GM20431 (cell line): Measurements from ENCODE around the gene PRKCQ.

Experiments used
- in situ Hi-C: fragments of 300-500 bp; cut with MseI, MboI; formaldehyde crosslinking; loops from one replicate; pipeline ENCODE4 v1.15.0; 2020; ENCODE audit warnings: low sequenced_read_pairs; ENCODE audit not compliant: unreplicated experiment

The PRKCQ gene

DNA sequence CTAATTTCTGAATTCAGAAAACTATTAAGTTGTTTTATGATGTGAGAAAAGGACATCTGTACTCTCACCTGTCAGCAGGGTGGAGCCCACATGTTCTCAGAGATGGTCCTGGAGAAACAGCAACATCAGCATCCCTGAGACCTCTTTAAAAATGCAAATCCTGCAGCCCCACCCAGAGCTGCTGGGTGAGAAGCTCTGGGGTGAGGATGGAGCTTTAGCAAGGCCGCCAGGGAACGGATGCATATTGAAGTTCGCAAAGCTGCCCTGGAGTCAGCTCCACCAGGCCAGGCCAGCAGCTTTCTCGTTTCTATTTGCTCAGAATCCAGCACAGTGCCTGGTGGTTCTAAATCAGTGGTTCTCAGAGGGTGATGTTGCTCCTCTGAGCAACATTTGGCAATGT, 49.1 kb downstream of the PRKCQ start:
- in situ Hi-C loops, result no loop called here

DNA sequence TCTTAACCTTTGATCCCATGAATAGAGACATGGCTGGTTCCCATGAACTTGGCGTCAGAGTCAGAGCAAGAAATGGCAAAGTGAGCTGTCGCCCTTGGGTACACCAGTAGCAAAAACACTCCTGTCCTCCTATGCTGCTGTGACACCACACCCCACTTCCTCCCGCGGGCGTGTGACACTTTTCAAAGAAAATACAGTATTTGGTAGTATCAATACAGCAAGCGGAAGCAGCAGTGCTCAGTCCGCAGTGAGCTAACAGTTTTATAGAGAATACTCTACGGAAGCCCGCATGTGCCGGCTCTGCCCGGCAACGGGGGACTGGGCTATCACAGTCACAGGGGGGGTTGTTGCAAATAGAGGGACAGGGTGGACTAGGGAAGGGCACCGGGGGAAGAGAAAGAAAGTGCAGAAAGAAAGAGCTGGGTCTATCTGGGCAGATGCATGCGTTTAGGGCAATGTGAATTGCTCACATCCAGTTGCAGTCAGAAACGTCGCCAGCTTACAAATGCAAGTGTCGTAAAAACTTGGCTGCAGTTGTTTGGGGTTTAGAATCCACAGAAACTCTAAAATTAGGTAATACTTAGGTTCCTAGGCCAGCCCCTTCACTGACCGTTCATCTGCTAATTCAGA, 49.8 kb downstream of the PRKCQ start:
- in situ Hi-C loops, result no loop called here

DNA sequence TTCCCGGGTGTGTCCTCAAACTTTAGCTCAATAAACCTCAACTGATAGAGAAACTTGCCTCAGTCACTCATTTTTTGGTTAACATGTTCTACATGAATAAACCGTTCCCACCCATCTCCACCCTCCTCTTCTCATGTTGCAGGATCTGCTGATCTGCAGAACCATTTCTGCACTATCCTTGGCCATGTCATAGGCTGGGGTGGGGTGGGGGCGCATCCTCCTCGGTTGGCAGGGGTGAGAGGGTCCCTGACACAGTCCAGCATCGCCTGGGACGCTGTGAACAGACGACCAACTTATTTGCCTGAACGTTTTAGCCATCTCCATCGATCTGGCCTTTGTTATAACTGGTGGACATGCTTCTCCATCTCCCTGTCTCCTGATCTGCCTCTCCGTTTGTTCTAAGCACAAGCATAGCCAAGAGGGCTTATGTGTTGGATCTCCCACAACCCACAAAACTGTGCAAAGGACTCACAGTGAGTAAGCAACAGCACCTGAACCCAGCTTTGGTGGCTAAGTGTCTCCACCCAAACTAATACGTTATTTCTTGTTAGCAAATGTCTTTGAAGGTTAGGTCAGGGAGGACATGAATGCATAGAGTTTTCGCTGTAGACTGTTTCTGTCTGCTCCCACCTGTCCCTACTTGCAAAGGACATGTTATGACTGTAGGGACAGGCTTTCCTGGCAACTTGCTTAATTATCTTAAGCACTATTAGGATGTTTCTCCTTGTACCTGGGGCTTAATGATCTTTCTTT, 51.7 kb downstream of the PRKCQ start:
- in situ Hi-C loops, result no loop called here

DNA sequence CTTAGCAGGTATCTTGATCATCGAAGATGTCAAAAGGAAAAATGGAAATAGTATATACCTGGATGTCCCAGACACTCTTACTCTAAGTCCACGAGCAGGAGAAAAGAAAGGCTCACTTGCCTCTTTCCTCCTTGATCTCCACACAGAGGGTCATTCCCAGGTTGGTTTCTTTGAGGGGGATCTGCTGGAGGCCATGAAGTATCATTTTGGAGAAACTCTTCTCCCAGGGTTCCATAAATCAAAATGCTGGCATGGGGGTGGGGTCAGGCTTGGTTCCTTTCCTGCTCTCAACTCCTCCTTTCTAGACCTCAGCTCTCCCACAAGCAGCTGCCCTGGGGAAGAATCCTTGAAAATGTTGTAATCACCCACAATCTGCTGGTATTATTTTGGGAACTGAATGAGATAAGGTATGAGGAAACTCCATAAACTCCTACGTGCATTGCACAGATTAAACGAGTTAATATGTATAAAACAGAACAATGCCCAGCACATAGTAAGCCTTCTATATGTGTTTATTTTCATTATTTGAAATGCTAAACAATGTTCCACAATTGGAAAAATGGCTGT, 54.4 kb downstream of the PRKCQ start:
- in situ Hi-C loops, result no loop called here

DNA sequence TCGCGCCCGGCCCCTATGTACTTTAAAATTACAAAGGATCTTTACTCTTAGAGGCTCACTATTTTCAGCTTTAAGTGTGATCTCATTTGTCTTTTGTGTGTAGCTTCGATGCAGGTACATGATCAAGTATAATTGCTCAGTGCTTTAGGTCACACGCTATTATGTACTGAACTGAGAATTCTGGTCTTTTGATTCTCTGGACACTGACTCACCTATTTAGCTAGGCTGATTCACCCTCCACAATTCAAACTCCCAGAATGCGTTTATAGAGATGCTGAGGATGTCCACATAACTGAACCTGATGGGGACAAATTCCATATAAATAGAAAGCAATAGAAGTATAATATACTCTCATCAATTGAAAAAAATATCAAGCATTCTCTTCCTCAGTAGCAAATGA, 57.8 kb downstream of the PRKCQ start:
- in situ Hi-C loops, result no loop called here

DNA sequence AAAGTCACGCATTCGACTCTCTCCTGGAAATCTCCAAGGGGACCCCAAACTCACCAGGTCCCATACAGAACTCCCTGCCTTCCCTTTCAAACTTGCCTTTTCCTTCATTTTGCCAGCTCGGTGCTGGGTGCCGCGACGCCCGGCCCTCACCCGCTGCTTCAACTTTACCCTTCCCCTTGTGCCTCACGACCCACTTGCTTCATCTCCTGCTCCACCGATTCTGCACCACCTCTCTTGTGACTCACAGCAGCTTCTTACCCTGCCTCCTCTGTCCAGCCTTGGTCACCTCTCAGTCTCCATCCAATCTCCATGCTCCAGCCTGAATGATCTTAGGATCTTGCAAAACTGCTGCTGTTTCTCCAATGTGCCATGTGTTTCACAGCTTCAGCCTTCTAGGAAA, 59.9 kb downstream of the PRKCQ start:
- in situ Hi-C loops, result no loop called here

DNA sequence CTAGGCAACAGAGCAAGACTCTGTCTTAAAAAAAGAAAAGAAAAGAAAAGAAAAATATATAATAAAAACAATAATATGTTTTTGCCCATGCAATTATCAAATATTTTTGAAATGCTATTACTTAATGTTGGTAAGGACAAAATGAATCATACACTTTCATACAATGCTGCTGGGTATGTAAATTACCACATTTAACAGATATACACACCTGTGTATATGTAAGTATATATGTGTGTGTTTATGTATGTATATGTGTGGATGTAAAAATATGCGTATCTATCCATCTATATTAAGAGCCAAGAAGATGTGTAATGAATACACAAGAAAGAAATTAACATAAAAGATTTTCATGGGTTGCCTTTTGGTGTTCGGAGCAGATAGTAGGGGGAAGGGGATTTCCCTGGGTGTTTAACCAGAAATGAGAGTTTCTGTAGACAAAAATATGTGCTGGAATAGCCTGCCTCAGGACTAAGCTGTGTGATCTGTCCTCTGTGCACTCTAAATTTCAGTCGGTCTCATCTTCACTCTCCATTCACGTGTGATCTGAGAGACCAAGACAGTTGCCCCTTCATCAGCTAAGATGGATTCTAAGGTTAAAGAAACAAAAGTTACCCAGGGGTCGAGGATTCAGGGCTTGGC, 61.2 kb downstream of the PRKCQ start:
- in situ Hi-C loops, result no loop called here

DNA sequence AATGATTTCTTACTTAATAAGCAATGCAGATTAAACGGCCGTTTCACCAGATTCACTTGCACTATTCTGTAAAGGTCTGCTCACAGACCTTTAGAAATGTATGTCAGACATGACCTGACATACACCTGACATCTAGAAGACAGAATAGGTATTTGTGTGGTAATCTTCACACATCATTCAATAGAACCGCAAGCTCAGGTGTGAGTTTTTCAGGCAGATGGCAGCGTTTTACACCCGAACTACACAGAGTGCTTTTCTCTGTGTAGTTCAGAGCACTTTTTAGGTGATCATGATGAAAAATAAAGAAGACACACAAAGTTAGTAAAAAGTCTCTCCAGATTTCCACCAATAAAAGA, 63.2 kb downstream of the PRKCQ start:
- in situ Hi-C loops, result no loop called here

DNA sequence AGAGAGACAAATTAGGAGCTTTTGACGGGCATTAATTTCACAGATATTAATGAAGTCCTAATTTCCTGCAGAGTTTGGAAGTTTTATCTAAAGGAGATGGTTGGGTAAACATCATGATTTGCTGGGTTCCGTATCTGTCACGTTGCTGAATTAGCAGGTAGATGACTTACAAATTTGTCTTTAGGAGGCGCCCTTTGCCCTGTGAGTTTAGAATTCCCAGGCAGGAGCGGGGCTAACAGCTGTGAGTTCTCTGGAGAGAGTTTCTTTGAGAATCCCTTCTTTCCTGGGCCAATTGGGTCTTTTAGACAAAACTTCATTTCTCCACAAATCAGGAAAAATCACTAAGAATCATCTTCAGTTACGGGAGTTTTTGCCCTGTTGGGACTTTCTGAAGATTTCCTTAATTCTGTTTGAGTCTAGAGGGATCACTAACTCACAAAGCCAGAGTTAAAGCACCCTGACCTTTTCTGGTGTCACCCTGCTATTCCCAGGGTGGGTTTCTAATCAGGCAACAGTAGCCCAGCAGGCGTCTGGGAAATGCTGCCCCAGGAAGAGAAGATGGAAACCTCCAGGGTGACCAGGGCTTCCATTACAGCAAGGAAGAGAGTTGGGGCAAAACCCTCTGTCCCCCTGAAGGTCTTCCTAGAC, 63.7 kb downstream of the PRKCQ start:
- in situ Hi-C loops, result no loop called here

DNA sequence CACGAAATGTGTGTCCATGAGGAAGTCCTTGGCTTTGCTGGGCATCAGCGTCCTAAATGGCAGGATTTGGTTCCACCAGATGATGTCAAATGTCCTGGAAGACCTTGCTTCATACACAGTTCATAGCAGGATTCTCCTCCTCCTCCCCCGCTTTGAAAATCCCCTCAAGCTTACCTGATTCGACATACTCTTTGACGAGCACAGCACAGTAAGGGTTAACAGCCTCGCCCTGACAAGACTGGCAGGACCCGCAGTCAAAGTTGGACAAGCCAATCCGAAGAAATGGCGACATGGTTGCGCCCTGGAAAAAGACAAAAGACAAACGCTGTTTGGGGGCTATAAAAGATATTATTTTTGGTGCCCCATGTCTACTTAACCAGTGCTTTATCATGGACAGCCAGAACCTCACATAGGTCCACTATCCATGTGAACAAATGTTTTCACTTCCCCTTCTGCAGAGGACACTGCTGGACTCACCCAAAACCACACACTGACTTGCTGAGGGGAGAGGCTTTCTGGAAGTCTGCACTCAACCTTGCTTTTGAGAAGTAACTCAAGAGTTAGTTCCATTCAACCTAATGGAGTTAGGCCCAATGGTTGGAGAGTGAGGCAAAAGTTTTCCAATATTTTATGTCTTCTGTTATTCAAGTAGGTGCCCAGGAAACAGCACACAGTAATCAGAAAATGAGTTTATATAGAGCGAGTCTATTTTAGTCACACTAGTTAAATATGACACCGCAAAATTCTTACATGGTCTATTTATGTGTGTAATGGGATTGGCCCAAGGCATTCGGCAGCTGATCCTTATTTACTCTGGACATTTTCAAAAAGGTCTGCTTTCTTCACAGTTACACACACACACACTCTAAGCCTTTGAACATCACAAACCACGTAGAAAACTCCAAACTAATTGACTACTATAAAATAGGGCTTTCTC, 65.0 kb downstream of the PRKCQ start:
- in situ Hi-C loops, result no loop called here

DNA sequence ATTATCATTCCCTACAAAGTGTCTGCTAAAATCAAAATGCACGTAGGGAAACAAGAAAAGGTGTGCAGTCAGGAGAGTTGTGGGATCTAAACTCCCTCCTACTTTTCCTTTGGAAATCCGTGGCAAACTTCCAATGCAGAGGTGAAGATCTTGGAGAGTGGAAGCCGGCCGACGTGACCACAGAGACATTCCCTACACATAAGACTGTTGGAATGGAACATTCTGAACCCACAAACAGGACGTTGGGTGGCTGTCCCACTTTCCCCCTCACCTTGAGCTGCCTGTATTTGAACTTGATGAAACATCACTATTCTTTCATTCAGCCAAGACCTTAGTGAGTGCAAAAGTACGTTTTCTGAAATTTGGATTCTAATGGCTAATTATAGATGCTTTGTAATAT, 65.9 kb downstream of the PRKCQ start:
- in situ Hi-C loops, result no loop called here

DNA sequence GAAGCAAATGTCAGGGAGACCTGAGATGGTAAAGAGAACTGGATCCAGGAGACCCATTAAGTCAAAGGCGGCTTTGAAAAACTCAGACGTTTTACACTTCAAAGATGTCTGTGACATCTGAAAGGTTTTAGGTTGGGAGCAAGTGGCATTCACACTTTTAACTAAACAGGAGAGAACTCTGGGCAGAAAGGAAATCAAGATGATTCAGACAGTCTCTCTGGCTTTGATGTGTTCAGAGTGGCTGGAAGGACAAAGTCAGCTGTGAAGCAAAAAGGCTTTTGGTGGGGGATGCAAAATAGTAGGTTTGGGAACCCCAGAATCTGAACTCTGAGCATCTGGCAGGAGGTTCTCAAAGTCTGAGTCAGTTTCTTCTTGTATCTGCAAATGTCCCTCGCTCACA, 66.6 kb downstream of the PRKCQ start:
- in situ Hi-C loops, result no loop called here

DNA sequence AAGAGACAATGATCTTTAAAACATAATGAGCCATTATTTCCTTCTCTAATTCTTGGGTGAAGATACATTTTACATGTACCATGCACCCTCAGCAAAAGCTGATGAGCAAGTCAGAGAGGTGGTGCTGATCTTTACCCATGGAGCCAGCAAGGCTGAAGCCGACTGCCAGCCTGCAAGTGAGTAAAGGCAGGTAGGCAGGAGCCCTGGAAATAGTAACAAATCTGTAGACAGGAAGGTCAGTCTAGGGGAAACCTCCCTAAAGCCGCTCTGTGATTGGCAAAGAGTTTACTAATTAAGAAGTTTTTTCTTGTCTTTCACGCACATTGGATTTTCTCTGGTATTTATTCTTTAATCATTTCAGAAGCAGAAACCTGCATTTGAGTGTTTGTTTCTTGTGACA, 67.9 kb downstream of the PRKCQ start:
- in situ Hi-C loops, result no loop called here

DNA sequence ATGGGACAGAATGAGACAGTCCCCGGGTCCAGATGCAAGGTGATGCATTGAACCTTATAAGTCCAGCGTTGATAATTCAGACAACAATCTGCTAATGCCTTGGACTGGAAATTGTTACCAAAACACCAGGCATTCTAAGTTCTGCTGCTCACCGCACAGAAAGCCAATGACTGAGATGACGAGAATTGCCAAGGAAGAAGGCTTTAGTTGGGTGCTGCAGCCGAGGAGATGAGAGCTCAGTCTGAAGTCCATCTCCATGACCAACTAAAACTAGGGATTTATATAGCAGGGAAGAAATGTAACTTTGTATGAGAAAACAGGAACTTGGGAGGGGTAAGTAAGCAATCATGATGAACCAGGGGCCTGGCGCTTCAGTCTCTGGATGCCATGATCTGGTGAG, 68.7 kb downstream of the PRKCQ start:
- in situ Hi-C loops, result no loop called here

DNA sequence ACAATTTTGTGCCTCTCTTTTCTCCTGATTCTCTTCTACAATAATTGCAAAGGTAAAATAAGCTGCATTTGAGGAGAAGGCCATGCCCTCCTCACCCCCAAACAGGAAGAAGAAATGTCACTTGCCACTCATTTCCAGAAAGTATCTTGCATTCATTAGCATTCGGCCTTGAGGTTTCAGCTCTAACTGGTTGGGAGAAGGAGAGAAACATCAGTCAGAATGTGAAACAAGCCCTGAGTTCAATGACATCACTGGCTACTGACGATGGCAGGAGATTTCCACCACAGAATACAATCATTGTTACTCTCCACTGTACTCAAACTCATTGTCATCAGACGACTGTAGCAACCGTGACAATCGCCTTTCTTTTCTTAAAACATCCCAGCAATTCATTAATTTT, 72.8 kb downstream of the PRKCQ start:
- in situ Hi-C loops, result no loop called here

DNA sequence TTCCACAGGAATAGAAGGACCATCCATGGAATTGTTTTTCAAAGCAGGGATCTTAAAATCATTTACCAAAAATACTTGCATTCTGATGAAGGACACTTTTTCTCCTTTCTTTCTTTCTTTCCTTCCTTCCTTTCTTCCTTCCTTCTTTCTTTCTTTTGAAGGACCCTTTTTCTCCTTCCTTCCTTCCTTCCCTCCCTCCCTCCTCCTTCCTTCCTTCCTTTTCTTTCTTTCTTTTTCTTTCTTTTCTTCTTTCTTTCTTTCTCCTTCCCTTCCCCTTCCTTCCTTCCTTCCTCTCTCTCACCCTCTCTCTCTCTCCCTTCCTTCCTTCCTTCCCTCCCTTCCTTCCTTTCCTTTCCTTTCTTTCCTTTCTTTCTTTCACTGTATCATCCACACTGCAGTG, 74.8 kb downstream of the PRKCQ start:
- in situ Hi-C loops, result no loop called here

DNA sequence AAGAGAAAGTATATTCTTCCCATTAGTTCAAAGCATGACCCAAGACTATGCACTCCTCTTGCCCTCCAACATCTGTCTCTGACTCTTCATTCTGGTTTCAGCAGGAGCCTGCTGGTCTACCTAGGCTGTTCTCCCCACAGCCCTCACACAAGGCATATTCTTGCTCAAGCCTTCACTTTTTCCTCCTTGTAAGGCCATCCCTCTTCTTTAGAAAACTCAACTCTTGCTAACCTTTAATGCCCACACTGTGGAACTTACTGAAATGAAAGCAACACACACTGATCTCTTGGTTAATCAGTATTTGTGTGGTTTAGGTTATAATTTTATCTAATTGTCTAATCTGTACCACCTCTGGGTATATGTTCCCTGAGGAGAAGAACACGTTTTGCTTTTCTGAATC, 75.8 kb downstream of the PRKCQ start:
- in situ Hi-C loops, result no loop called here

DNA sequence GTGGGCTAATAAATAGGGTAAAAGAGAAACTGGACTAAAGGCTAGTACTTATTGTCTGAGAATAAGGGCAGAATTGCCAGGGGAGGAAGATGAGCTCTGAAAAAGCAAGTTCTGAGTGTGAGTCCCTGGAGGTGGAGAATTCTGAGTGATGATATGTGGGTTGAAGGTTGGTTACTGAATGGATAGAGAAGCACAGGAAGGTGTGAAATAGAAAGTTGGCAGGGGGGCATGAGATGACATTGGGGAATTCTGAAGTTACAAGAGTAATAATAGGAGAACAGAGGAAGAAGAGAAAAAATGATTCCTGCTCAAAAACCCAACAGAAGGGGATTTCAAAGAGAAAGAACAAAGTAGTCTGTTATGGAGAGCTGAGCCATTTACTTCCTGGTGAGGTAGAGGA, 76.9 kb downstream of the PRKCQ start:
- in situ Hi-C loops, result no loop called here

DNA sequence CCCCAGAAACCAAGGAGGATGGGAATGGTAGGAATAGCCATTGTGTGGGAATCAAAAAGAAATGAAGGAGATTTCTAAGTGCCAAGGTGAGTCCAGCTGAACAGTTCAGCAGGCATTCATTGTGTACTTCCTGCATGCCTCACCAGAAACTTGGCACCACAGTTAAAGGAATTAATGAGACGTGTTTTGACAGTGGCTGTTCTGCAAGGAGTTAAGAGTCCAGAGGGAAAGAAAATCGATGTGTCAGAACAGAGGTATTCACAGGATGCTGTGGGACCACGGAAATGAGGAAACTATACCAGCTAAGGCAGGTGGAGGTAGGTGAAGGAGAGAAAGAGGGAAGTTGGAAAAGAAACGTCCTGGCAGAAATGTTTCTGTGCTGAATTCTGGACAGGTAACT, 78.1 kb downstream of the PRKCQ start:
- in situ Hi-C loops, result no loop called here

DNA sequence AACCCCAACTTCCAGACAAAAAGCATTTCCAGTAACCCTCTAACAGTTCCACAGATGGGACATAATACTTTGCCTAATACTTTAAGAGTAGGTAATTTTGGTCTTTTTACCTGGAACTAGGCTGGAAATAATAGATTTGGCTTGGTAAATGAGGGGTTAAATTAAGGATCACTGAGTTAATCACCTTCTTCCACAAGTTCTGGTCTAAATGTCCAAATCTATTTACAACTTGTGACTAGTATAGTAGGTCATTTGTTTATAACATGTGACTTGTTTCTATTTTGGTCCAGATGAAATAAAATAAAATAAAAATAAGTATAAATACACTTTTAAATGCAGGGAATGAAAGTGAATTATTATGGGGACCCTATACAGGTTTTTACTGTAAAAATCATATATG, 80.1 kb downstream of the PRKCQ start:
- in situ Hi-C loops, result no loop called here
